Measurements from ENCODE around the gene FLRT3. TPM values are rescaled to one million over a fixed set of nuclear protein-coding genes. Genes with fewer than 3 reads are reported as not detected.

FLRT3 gene
- total and polyA plus RNA-seq, 4 donors, result 23.5 to 144 (median 48.9) TPM

DNA sequence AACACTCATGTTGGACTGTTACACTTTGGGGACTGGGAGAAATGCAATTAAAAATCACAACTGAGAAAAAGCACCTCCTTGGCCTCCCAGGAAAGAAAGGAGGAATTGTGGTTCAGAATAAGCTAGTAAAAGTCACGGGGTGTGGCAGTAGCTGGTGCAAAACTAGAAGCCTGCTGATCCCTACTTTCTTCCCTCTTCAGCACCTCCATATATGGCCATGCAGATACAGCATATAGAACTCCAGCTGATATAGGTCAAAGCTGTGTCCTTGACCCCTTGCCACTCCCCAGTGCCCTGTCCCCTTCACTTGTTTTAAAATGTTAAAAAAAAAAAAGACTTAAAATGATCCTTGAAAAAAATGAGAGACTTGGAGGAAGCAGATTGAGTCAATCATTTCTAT is 5.5 kb upstream of the FLRT3 start:
- TF ChIP-seq, protein P1, sequence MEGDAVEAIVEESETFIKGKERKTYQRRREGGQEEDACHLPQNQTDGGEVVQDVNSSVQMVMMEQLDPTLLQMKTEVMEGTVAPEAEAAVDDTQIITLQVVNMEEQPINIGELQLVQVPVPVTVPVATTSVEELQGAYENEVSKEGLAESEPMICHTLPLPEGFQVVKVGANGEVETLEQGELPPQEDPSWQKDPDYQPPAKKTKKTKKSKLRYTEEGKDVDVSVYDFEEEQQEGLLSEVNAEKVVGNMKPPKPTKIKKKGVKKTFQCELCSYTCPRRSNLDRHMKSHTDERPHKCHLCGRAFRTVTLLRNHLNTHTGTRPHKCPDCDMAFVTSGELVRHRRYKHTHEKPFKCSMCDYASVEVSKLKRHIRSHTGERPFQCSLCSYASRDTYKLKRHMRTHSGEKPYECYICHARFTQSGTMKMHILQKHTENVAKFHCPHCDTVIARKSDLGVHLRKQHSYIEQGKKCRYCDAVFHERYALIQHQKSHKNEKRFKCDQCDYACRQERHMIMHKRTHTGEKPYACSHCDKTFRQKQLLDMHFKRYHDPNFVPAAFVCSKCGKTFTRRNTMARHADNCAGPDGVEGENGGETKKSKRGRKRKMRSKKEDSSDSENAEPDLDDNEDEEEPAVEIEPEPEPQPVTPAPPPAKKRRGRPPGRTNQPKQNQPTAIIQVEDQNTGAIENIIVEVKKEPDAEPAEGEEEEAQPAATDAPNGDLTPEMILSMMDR (IDR thresholded peaks at IDR 0.05; ENCODE audit: control extremely low read depth, extremely low read depth), result no peak
- no peaks in the 10 kb centered on the region for H3K9me3 ChIP-seq (ENCODE audit: control insufficient read depth in 4 of 4, insufficient read depth in 3 of 4, low read length in 3 of 4)
- H3K4me1 ChIP-seq (ENCODE audit: control insufficient read depth in 5 of 5, insufficient read depth in 5 of 5, low read length in 5 of 5), result peaks cover 0 to 2% (median 0%) of the 10 kb centered on the region in 5 donors
- H3K36me3 ChIP-seq (ENCODE audit: control insufficient read depth in 4 of 4, insufficient read depth in 4 of 4, low read length in 4 of 4), result no peaks in the 10 kb centered on the region
- H3K27me3 ChIP-seq (ENCODE audit: control insufficient read depth in 3 of 3, insufficient read depth in 3 of 3, low read length in 2 of 3), result no peaks in the 10 kb centered on the region
- no peak overlapping the region for H3K9ac ChIP-seq (ENCODE audit: insufficient read depth in 1 of 2, low read length in 2 of 2)
- H3K27ac ChIP-seq (ENCODE audit: low read depth in 1 of 2, low read length in 1 of 2), result no peak overlapping the region
- WGBS, 2 donors, result 66 to 79% methylated on average over 1 of the region's 1 CpG
- DNase-seq, result no peak
- no peak overlapping the region for H3K4me3 ChIP-seq
- ATAC-seq (ENCODE audit: insufficient read depth, low FRiP score), result no peak

DNA sequence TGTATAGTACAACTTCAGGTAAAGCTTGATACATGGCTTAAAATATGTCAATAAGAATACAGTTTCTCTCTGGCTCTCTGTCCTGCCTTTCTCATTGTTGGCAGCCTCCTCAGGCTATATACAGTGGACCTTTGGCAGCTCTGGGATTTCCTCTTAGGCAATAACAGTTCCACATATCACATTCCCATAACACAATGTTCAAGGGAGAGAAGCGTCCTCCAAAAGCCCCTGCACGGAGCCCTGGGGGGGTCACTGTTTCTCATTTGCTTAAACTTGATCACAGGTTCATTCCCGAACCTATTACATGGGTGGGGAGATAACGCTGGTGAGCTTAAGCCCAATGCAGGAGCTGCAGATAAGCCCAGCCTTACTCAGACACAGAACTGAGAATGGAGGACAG is 4.4 kb upstream of the FLRT3 start:
- H3K4me1 ChIP-seq (ENCODE audit: control insufficient read depth in 5 of 5, insufficient read depth in 5 of 5, low read length in 5 of 5), result peaks cover 0 to 6% (median 0%) of the 10 kb centered on the region in 5 donors
- H3K9ac ChIP-seq (ENCODE audit: insufficient read depth in 1 of 2, low read length in 2 of 2), result no peak overlapping the region
- WGBS, 2 donors, result 74 to 83% methylated on average over 4 of the region's 4 CpGs
- peak; percentile 39 to 87 (median 70) for DNase-seq
- H3K27me3 ChIP-seq (ENCODE audit: control insufficient read depth in 3 of 3, insufficient read depth in 3 of 3, low read length in 2 of 3), result no peaks in the 10 kb centered on the region
- no peaks in the 10 kb centered on the region for H3K9me3 ChIP-seq (ENCODE audit: control insufficient read depth in 4 of 4, insufficient read depth in 3 of 4, low read length in 3 of 4)
- TF ChIP-seq, protein P1 (IDR thresholded peaks at IDR 0.05; ENCODE audit: control extremely low read depth, extremely low read depth), result no peak
- no peak overlapping the region for H3K27ac ChIP-seq (ENCODE audit: low read depth in 1 of 2, low read length in 1 of 2)
- no peak for ATAC-seq (ENCODE audit: insufficient read depth, low FRiP score)
- no peak overlapping the region for H3K4me3 ChIP-seq
- no peaks in the 10 kb centered on the region for H3K36me3 ChIP-seq (ENCODE audit: control insufficient read depth in 4 of 4, insufficient read depth in 4 of 4, low read length in 4 of 4)

DNA sequence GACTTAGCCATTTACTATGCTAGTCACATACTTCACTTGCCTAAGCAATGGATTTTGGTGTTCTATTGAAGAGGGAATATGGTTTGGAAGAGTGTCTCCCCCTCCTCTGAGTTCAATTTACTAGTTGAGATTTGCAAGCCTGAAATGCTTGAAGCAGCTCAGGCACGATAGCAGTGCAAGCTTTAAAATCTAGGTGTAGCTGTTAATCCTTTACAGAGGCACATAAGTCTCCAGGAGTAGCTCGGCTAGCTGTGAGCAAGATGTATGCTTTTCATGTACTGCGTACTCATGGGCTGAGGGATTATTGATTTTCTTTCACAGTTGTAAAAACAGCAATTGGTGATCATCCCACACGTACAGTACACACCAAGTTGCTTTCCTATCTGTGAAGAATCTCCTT is 726 bp downstream of the FLRT3 start:
- Histone ChIP-seq H3K9ac (ENCODE audit: insufficient read depth in 1 of 2, low read length in 2 of 2) (peak overlapping the region; percentile 82 to 99), H3K36me3 (ENCODE audit: control insufficient read depth in 4 of 4, insufficient read depth in 4 of 4, low read length in 4 of 4) (no peaks in the 10 kb centered on the region), H3K27ac (ENCODE audit: low read depth in 1 of 2, low read length in 1 of 2) (peak overlapping the region in 1 of 2 donors; percentile 90), H3K9me3 (ENCODE audit: control insufficient read depth in 4 of 4, insufficient read depth in 3 of 4, low read length in 3 of 4) (no peaks in the 10 kb centered on the region), H3K27me3 (ENCODE audit: control insufficient read depth in 3 of 3, insufficient read depth in 3 of 3, low read length in 2 of 3) (no peaks in the 10 kb centered on the region), H3K4me1 (ENCODE audit: control insufficient read depth in 5 of 5, insufficient read depth in 5 of 5, low read length in 5 of 5) (peaks cover 0 to 9% (median 0%) of the 10 kb centered on the region in 5 donors), H3K4me3 (peak overlapping the region; percentile 49)
- WGBS, 2 donors, result 30 to 48% methylated on average over 4 of the region's 4 CpGs
- TF ChIP-seq, protein P1 (IDR thresholded peaks at IDR 0.05; ENCODE audit: control extremely low read depth, extremely low read depth), result no peak
- ATAC-seq (ENCODE audit: insufficient read depth, low FRiP score) (no peak), DNase-seq (peak; percentile 15 to 69 (median 64))

DNA sequence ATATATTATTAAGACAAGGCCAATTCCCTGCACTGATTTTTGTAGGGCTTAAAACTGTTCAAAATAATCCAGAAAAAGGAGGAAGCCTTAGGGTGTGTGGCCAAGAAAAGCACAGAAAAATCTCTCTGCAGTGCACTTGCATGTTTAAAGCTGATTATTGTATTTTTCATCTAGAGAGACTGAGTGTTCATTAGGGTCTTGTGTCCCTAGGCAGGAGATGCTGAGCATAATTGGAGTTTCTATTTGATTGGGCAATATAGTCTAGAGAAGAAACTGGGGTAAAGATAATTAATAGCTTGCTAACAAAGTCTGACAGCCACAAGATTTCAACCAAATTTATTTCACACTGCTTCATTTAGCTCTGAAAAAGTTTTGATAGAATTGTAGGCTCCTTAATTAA is 2.4 kb downstream of the FLRT3 start:
- ATAC-seq (ENCODE audit: insufficient read depth, low FRiP score) (no peak), DNase-seq (no peak)
- no peak overlapping the region for H3K4me3 ChIP-seq
- H3K9ac ChIP-seq (ENCODE audit: insufficient read depth in 1 of 2, low read length in 2 of 2), result no peak overlapping the region
- H3K4me1 ChIP-seq (ENCODE audit: control insufficient read depth in 5 of 5, insufficient read depth in 5 of 5, low read length in 5 of 5), result peaks cover 0 to 9% (median 0%) of the 10 kb centered on the region in 5 donors
- no peaks in the 10 kb centered on the region for H3K9me3 ChIP-seq (ENCODE audit: control insufficient read depth in 4 of 4, insufficient read depth in 3 of 4, low read length in 3 of 4)
- H3K27me3 ChIP-seq (ENCODE audit: control insufficient read depth in 3 of 3, insufficient read depth in 3 of 3, low read length in 2 of 3), result no peaks in the 10 kb centered on the region
- H3K36me3 ChIP-seq (ENCODE audit: control insufficient read depth in 4 of 4, insufficient read depth in 4 of 4, low read length in 4 of 4), result no peaks in the 10 kb centered on the region
- TF ChIP-seq, protein P1 (IDR thresholded peaks at IDR 0.05; ENCODE audit: control extremely low read depth, extremely low read depth), result no peak
- H3K27ac ChIP-seq (ENCODE audit: low read depth in 1 of 2, low read length in 1 of 2), result no peak overlapping the region
